NCI-H2196 (cell line): ENCODE data around the gene PDE2A.
"Not testable (repeated sequence)": the region's sequence is repeated elsewhere in the genome, so short reads cannot be mapped to it uniquely, and the experiment has no call there.

Experiments used
- DNase-seq: peaks from one replicate; lab custom pipeline; 2025; ENCODE audit not compliant: unreplicated experiment; lab: John Stamatoyannopoulos, UW

Gene PDE2A

GRCh38 chr11:72578991-72579815, 95.0 kb downstream of the PDE2A start:
- DNase-seq, result no peak

GRCh38 chr11:72578566-72578965, 95.7 kb downstream of the PDE2A start:
- DNase-seq, result no peak

GRCh38 chr11:72578051-72578450, 96.2 kb downstream of the PDE2A start:
- no peak for DNase-seq

- no peak for DNase-seq
These were observed 96.9 kb downstream of the PDE2A start for GRCh38 chr11:72577271-72577721.

GRCh38 chr11:72576661-72577060, 97.6 kb downstream of the PDE2A start:
- no peak for DNase-seq

- no peak for DNase-seq
These were observed 98.0 kb downstream of the PDE2A start for GRCh38 chr11:72576243-72576595.

- DNase-seq, result no peak
These were observed 98.5 kb downstream of the PDE2A start for GRCh38 chr11:72575533-72576242.

GRCh38 chr11:72574548-72575460, 99.4 kb downstream of the PDE2A start:
- DNase-seq, result no peak

GRCh38 chr11:72573855-72574445, 100.3 kb downstream of the PDE2A start:
- DNase-seq, result no peak

GRCh38 chr11:72573072-72573854, 101.0 kb downstream of the PDE2A start:
- DNase-seq, result peak; percentile 30

GRCh38 chr11:72572540-72572939, 101.7 kb downstream of the PDE2A start:
- DNase-seq, result not testable (repeated sequence)

- no peak for DNase-seq
These were observed 103.1 kb downstream of the PDE2A start for GRCh38 chr11:72570893-72571661.

GRCh38 chr11:72569966-72570892, 104.0 kb downstream of the PDE2A start:
- DNase-seq, result no peak

GRCh38 chr11:72568861-72569260, 105.4 kb downstream of the PDE2A start:
- DNase-seq, result no peak

GRCh38 chr11:72562431-72562830, 111.8 kb downstream of the PDE2A start:
- DNase-seq, result no peak

GRCh38 chr11:72561856-72562255, 112.4 kb downstream of the PDE2A start:
- no peak for DNase-seq

GRCh38 chr11:72560864-72561263, 113.4 kb downstream of the PDE2A start:
- not testable (repeated sequence) for DNase-seq

- no peak for DNase-seq
These were observed 117.8 kb downstream of the PDE2A start for GRCh38 chr11:72556433-72556832.
